ENCODE measurements around the gene HDAC4. TPM values are rescaled to one million over a fixed set of nuclear protein-coding genes. Genes with fewer than 3 reads are reported as not detected.

Gene HDAC4
- total and polyA plus RNA-seq, 12 donors: 3.7 to 40.0 (median 25.5) TPM

- no peak for TF ChIP-seq CTCF (IDR thresholded peaks at IDR 0.05)
- Histone ChIP-seq H3K27ac (no peak overlapping the region), H3K27me3 (no peaks in the 10 kb centered on the region), H3K9me3 (no peaks in the 10 kb centered on the region), H3K4me1 (peaks cover 0 to 27% (median 14%) of the 10 kb centered on the region in 9 donors), H3K4me3 (no peak overlapping the region), H3K36me3 (peaks cover 0 to 68% (median 15%) of the 10 kb centered on the region in 9 donors)
- 92 to 98% methylated on average over 14 of the region's 14 CpGs for WGBS, 2 donors
- intact Hi-C loops (cut with DNase I): no loop called here
- DNase-seq: no peak
- ATAC-seq: no peak
Measured at GRCh38 chr2:239161711-239162140, 239.1 kb downstream of the HDAC4 start.

GRCh38 chr2:239160226-239161143 is 240.3 kb downstream of the HDAC4 start:
- H3K27ac ChIP-seq: no peak overlapping the region

GRCh38 chr2:239159476-239159911 is 241.3 kb downstream of the HDAC4 start:
- Histone ChIP-seq H3K4me3 (no peak overlapping the region), H3K4me1 (peaks cover 0 to 16% (median 7%) of the 10 kb centered on the region in 9 donors), H3K36me3 (peaks cover 0 to 74% (median 31%) of the 10 kb centered on the region in 9 donors), H3K9me3 (no peaks in the 10 kb centered on the region), H3K27ac (no peak overlapping the region), H3K27me3 (no peaks in the 10 kb centered on the region)
- 96 to 97% methylated on average over 9 of the region's 9 CpGs for whole genome bisulfite sequencing, 2 donors
- no peak for ATAC-seq
- intact Hi-C loops (cut with DNase I): no loop called here
- no peak for DNase-seq
- no peak for TF ChIP-seq CTCF (IDR thresholded peaks at IDR 0.05)

More at GRCh38 chr2:239160226-239161143, 240.3 kb downstream of the HDAC4 start:
- WGBS, 2 donors: 97% methylated on average over 32 of the region's 32 CpGs
- Histone ChIP-seq H3K9me3 (no peaks in the 10 kb centered on the region), H3K4me1 (peaks cover 0 to 17% (median 11%) of the 10 kb centered on the region in 9 donors), H3K27me3 (no peaks in the 10 kb centered on the region), H3K36me3 (peaks cover 0 to 68% (median 25%) of the 10 kb centered on the region in 9 donors), H3K4me3 (no peak overlapping the region)
- intact Hi-C loops (cut with DNase I): no loop called here
- no peak for TF ChIP-seq CTCF (IDR thresholded peaks at IDR 0.05)
- ATAC-seq (no peak), DNase-seq (no peak)

GRCh38 chr2:239158641-239159475 is 242.0 kb downstream of the HDAC4 start:
- WGBS, 2 donors: 97 to 98% methylated on average over 29 of the region's 29 CpGs
- no peak for TF ChIP-seq CTCF (IDR thresholded peaks at IDR 0.05)
- H3K4me3 ChIP-seq: no peak overlapping the region
- no peaks in the 10 kb centered on the region for H3K27me3 ChIP-seq
- H3K27ac ChIP-seq: no peak overlapping the region
- peaks cover 0 to 16% (median 7%) of the 10 kb centered on the region in 9 donors for H3K4me1 ChIP-seq
- peaks cover 0 to 75% (median 35%) of the 10 kb centered on the region in 9 donors for H3K36me3 ChIP-seq
- no peaks in the 10 kb centered on the region for H3K9me3 ChIP-seq
- DNase-seq (no peak), ATAC-seq (no peak)
- intact Hi-C loops (cut with DNase I): no loop called here
